Epithelial cell of proximal tubule (primary cell): Measurements from ENCODE around the gene MYO1G. TPM values are rescaled to one million over a fixed set of nuclear protein-coding genes. Genes with fewer than 3 reads are reported as not detected.
A peak's percentile ranks its signal among the peaks of the same experiment; 100 is the strongest.
"Not testable (repeated sequence)": the region's sequence is repeated elsewhere in the genome, so short reads cannot be mapped to it uniquely, and the experiment has no call there.

ENCODE experiments used
- DNase-seq: peaks from one replicate; pipeline ENCODE4 v3.0.0-alpha.2; 2011; ENCODE audit warnings: low read depth
- H3K4me3 ChIP-seq: 2 replicates; pipeline ENCODE4 v1.5.1; 2011; ENCODE audit warnings: low read depth, mild to moderate bottlenecking, low read length
- total RNA-seq: library from RNA; depleted of rRNA; stranded (reverse); fragments of >200 nt; gene quantifications from 2 replicates; pipeline ENCODE4 v1.2.3, GENCODE V29; 2015
- TF ChIP-seq, protein P1 (sequence below): conservative IDR thresholded peaks from 2 replicates; pipeline ENCODE4 v1.5.1; 2012; ENCODE audit warnings: low read depth, mild to moderate bottlenecking, low read length

The MYO1G gene
- total RNA-seq, 1 donor from 2014 or later: not detected

DNA sequence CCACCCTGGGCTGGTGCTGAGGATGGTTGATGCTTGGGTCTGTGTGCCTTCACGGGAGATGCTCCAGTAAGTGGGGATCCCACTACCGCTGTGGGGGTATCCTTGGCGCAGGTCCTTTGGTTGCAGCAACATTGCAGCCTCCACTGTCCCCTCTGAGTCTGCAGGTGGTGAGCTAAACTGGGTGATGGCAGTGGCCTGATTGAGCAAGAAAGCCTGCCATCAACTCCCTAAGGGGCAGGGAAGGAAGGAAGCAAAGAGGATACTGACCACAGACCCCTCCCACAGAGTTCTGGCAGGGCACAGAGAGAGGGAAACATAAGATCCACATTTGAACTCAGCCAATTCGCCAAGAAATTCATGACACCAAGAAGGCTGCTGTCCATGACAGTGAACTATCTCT is 43.2 kb downstream of the MYO1G start:
- TF ChIP-seq, protein P1, sequence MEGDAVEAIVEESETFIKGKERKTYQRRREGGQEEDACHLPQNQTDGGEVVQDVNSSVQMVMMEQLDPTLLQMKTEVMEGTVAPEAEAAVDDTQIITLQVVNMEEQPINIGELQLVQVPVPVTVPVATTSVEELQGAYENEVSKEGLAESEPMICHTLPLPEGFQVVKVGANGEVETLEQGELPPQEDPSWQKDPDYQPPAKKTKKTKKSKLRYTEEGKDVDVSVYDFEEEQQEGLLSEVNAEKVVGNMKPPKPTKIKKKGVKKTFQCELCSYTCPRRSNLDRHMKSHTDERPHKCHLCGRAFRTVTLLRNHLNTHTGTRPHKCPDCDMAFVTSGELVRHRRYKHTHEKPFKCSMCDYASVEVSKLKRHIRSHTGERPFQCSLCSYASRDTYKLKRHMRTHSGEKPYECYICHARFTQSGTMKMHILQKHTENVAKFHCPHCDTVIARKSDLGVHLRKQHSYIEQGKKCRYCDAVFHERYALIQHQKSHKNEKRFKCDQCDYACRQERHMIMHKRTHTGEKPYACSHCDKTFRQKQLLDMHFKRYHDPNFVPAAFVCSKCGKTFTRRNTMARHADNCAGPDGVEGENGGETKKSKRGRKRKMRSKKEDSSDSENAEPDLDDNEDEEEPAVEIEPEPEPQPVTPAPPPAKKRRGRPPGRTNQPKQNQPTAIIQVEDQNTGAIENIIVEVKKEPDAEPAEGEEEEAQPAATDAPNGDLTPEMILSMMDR: no peak
- DNase-seq: no peak
- no peak overlapping the region for H3K4me3 ChIP-seq

DNA sequence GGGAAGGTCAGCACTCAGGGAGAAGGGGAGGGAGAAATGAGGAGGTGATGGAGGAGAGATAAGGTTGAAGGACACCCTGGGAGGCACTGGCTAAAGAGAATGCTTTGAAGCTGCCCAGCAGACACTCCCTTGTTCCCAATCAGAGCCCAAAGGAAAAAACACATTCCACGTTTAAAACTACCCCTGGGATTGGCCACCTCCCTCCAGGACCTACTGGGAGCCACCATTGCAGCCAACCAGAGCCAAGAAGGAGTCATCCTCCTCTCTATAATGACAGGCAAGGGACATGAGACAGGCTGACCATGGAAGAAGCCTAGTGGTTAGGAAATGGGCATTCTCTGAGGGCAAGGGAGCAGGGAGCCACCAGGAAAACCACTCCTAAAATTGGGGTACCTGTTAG is 43.8 kb downstream of the MYO1G start:
- no peak for DNase-seq
- H3K4me3 ChIP-seq: no peak overlapping the region
- TF ChIP-seq, protein P1: no peak

DNA sequence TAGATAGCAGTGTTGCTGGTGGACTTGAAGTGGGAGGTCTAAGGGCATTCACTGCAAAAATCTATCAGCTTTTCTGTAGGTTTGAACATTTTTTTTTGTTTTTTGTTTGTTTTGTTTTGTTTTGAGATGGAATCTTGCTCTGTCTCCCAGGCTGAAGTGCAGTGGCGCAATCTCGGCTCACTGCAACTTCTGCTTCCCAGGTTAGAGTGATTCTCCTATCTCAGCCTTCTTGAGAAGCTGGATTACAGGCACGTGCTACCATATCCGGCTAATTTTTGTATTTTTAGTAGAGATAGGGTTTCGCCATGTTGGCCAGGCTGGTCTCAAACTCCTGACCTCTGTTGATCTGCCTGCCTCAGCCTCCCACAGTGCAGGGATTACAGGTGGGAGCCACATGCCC is 44.3 kb downstream of the MYO1G start:
- not testable (repeated sequence) for H3K4me3 ChIP-seq, DNase-seq

DNA sequence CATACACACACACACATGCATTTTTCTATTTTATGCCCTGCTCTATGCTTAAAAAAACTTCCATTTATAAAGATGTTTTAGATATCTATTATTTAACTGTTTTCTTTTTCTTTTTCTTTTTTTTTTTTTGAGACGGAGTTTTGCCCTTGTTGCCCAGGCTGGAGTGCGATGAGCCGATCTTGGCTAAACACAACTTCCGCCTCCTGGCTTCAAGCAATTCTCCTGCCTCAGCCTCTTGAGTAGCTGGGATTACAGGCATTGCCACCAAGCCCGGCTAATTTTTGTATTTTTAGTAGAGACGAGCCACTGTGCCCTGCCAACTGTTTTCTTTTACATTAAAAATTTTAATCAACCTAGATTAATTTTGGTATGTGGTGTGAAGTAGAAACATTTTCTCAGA is 47.9 kb downstream of the MYO1G start:
- DNase-seq: no peak
- no peak overlapping the region for H3K4me3 ChIP-seq
- TF ChIP-seq, protein P1: no peak

DNA sequence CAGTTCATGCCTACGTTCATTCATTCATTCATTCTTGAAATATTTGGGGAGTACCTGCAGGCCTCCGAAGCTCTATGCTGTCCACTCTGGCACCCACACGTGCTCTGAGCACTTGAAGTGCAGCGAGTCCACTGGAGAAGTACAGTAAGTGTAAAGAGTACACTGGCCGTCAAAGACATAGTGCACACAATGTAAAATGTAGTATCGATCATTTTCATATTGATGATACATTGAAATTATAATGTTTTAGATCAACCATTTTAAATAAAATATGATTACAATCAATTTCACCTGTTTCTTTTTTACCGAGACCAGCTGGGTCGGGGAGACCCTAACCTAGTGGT is 56.5 kb downstream of the MYO1G start:
- no peak overlapping the region for H3K4me3 ChIP-seq
- DNase-seq: no peak
- TF ChIP-seq, protein P1: no peak

DNA sequence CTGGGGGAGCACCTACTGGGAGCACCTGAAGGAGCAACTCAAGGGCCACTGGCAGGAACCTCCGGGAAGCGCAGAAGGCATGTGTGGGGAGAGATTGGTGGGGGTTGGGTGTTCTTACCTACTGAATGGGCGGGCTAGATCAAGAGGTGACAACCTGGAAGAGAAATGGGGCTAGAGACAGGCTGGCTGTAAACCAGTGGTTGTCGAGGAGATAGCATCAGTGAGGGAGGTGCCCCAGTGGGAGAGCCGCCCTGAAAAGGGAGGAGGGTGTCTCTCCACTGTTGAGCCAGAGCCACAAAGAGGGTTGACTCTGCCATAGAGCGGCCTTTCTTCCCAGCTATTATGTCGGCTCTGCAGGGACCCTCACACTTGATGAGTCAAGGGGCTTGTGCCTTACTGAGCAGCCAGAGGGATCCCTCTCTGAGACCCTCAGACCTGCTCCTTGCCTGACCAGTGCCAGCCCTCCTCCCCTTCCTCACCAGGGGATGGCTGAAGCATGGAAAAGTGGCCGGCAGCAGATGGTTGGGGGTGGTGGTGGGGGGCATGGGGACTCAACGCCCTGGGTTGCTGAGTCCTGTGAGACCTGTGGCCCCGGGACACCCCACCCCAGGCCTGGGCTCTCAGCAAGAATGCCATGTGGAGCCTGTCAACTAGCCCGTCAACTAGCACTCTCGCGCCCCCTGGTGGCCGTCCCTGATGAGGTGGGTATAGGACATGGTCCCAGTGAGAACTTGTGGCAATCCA is 57.0 kb downstream of the MYO1G start:
- TF ChIP-seq, protein P1: peak; percentile 88
- no peak overlapping the region for H3K4me3 ChIP-seq
- no peak for DNase-seq

DNA sequence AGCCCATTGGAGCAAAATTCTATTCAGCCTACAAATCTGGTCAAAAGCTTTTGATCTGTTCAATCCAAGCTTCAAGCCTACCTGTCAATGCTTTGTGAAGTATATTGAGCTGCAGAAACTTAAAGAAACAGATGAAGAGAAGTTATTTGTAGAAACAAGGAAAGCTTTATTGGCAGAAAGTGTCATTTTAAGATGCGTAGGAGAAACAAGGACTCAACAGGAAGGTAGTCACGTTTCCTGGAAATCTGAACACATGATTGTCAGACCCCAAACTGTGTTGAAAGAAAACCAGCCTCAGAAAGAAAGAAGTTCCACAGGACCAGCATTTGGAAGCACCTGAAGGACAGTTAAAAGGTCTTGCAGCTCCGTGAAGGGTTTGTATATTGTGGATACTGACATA is 58.7 kb downstream of the MYO1G start:
- H3K4me3 ChIP-seq: no peak overlapping the region
- DNase-seq: no peak
- TF ChIP-seq, protein P1: no peak
